ENCODE data around the gene RPTOR.

The RPTOR gene

DNA sequence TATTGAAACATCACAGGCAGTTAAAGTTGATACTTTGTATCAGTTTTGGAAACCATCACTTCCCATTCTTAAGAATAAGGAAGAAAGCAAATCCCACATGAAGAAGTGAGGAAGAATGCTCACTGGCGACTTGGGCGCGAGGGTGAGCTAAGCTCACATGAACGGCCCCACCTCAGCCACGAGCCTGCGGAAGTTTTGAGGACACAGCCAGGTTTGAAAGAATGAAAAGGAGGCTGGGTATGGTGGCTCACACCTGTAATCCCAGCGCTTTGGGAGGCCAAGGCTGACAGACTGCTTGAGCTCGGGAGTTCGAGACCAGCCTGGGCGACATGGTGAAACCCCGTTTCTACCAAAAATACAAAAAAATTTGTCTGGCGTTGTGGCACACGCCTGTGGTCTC, 336.7 kb downstream of the RPTOR start:
- Histone ChIP-seq H2BK5ac (ENCODE audit: low read length) (no peak overlapping the region), H3K4ac (ENCODE audit: low read depth, low read length) (no peak overlapping the region), H2AK5ac (ENCODE audit: low read length) (no peak overlapping the region), H3K27me3 (ENCODE audit: insufficient read depth, low read length, poor library complexity) (no peaks in the 10 kb centered on the region), H3K18ac (ENCODE audit: low read length) (no peak overlapping the region), H3K56ac (ENCODE audit: low read length) (no peak overlapping the region), H2BK120ac (ENCODE audit: low read depth, low read length) (no peak overlapping the region), H3K9ac (ENCODE audit: low read length) (no peak overlapping the region), H4K5ac (ENCODE audit: low read length) (no peak overlapping the region), H3K79me2 (ENCODE audit: control insufficient read depth, insufficient read depth, low read length) (no peaks in the 10 kb centered on the region), H3K4me2 (ENCODE audit: low read length) (no peak overlapping the region), H3K27ac (ENCODE audit: low read depth, low read length) (no peak overlapping the region), H3K79me1 (ENCODE audit: low read length) (no peaks in the 10 kb centered on the region), H3K23ac (ENCODE audit: low read length) (no peak overlapping the region), H3K4me3 (ENCODE audit: low read length) (no peak overlapping the region), H4K8ac (ENCODE audit: low read depth, low read length) (no peak overlapping the region), H2BK15ac (replicated peaks; ENCODE audit: low read depth) (no peak overlapping the region), H3K36me3 (ENCODE audit: control insufficient read depth, insufficient read depth, low read length) (no peaks in the 10 kb centered on the region), H3K4me1 (ENCODE audit: control insufficient read depth, low read depth, low read length) (no peaks in the 10 kb centered on the region)
- no peak for DNase-seq
- WGBS (ENCODE audit: extremely low coverage, insufficient coverage, low lambda C conversion rate), result no CpG with 5 or more reads among the region's 13 CpGs

DNA sequence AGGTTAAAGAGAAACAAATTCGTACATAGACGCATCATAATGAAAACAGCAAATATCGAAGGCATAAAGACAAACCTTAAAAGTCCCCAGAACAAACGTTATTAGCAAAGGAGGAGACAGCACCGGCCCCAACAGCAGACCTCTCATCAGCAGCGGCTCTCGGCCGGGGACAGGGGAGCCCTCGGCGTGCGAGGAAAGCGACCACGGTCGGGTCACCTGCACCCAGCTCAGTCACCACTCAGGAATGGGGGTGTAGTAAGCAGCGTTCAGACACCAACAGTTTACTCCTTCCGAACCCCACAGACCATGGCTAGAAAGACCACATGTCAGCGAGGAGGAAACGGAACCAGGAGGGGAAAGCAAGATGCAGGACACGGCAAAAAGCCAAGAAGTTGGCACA, 337.7 kb downstream of the RPTOR start:
- no CpG with 5 or more reads among the region's 19 CpGs for WGBS (ENCODE audit: extremely low coverage, insufficient coverage, low lambda C conversion rate)
- H2BK5ac ChIP-seq (ENCODE audit: low read length), result no peak overlapping the region
- H3K36me3 ChIP-seq (ENCODE audit: control insufficient read depth, insufficient read depth, low read length), result no peaks in the 10 kb centered on the region

DNA sequence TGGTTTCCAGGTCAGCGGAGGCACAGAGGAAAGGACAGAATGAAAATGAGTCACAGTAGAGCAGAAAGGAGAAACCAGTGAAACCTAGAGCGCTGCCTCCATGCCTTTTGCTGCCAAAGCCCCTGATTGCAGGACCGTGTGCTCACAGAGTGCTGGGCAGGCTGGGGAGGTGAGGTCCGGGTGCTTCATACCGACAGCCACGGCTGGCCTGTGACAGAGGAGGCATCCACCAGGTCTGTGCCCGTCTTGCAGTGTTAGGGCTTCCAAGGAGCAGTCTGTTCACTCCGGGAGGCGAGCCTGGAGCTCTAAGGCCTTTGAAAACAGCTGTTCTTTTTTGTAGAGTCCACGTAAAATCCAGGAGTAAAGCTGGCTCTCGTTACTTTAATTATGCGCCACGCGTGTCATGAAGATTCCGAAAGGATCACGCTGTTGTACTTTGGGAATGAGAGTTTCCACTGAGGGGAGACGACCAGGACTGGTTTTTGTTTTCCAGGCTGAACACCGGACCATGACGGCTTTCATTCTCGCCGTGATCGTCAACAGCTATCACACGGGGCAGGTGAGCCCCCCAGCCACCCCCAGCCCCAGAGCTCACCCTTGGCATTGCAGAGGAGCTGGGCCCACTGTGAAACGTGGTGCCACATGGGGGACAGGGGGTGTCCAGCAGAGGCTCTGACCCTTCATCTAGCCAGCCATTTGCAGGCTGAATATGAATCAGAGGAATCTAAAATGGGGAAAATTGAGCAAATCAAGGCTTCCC, 338.5 kb downstream of the RPTOR start:
- Histone ChIP-seq H3K27me3 (ENCODE audit: insufficient read depth, low read length, poor library complexity) (no peaks in the 10 kb centered on the region), H2BK5ac (ENCODE audit: low read length) (no peak overlapping the region), H3K27ac (ENCODE audit: low read depth, low read length) (no peak overlapping the region), H3K23ac (ENCODE audit: low read length) (no peak overlapping the region), H3K79me2 (ENCODE audit: control insufficient read depth, insufficient read depth, low read length) (no peaks in the 10 kb centered on the region), H3K36me3 (ENCODE audit: control insufficient read depth, insufficient read depth, low read length) (no peaks in the 10 kb centered on the region), H3K9ac (ENCODE audit: low read length) (no peak overlapping the region), H2BK15ac (replicated peaks; ENCODE audit: low read depth) (no peak overlapping the region), H3K18ac (ENCODE audit: low read length) (no peak overlapping the region), H2BK120ac (ENCODE audit: low read depth, low read length) (no peak overlapping the region), H3K4me2 (ENCODE audit: low read length) (no peak overlapping the region), H4K5ac (ENCODE audit: low read length) (no peak overlapping the region), H3K79me1 (ENCODE audit: low read length) (no peaks in the 10 kb centered on the region), H2AK5ac (ENCODE audit: low read length) (no peak overlapping the region), H3K4me1 (ENCODE audit: control insufficient read depth, low read depth, low read length) (no peaks in the 10 kb centered on the region), H3K4me3 (ENCODE audit: low read length) (no peak overlapping the region), H3K4ac (ENCODE audit: low read depth, low read length) (no peak overlapping the region), H3K56ac (ENCODE audit: low read length) (no peak overlapping the region), H4K8ac (ENCODE audit: low read depth, low read length) (no peak overlapping the region)
- WGBS (ENCODE audit: extremely low coverage, insufficient coverage, low lambda C conversion rate), result no CpG with 5 or more reads among the region's 24 CpGs
- no peak for DNase-seq

More for the DNA sequence above, 337.7 kb downstream of the RPTOR start:
- H3K18ac ChIP-seq (ENCODE audit: low read length), result no peak overlapping the region
- no peak overlapping the region for H3K23ac ChIP-seq (ENCODE audit: low read length)
- no peak overlapping the region for H3K4me3 ChIP-seq (ENCODE audit: low read length)
- H3K79me2 ChIP-seq (ENCODE audit: control insufficient read depth, insufficient read depth, low read length), result no peaks in the 10 kb centered on the region
- no peak overlapping the region for H3K27ac ChIP-seq (ENCODE audit: low read depth, low read length)
- no peaks in the 10 kb centered on the region for H3K27me3 ChIP-seq (ENCODE audit: insufficient read depth, low read length, poor library complexity)
- H2BK15ac ChIP-seq (replicated peaks; ENCODE audit: low read depth), result no peak overlapping the region
- H3K4ac ChIP-seq (ENCODE audit: low read depth, low read length), result no peak overlapping the region
- no peak overlapping the region for H4K8ac ChIP-seq (ENCODE audit: low read depth, low read length)
- no peaks in the 10 kb centered on the region for H3K79me1 ChIP-seq (ENCODE audit: low read length)
- H2AK5ac ChIP-seq (ENCODE audit: low read length), result no peak overlapping the region
- H3K9ac ChIP-seq (ENCODE audit: low read length), result no peak overlapping the region
- H2BK120ac ChIP-seq (ENCODE audit: low read depth, low read length), result no peak overlapping the region
- H4K5ac ChIP-seq (ENCODE audit: low read length), result no peak overlapping the region
- H3K4me2 ChIP-seq (ENCODE audit: low read length), result no peak overlapping the region
- DNase-seq, result no peak
- no peaks in the 10 kb centered on the region for H3K4me1 ChIP-seq (ENCODE audit: control insufficient read depth, low read depth, low read length)
- H3K56ac ChIP-seq (ENCODE audit: low read length), result no peak overlapping the region

DNA sequence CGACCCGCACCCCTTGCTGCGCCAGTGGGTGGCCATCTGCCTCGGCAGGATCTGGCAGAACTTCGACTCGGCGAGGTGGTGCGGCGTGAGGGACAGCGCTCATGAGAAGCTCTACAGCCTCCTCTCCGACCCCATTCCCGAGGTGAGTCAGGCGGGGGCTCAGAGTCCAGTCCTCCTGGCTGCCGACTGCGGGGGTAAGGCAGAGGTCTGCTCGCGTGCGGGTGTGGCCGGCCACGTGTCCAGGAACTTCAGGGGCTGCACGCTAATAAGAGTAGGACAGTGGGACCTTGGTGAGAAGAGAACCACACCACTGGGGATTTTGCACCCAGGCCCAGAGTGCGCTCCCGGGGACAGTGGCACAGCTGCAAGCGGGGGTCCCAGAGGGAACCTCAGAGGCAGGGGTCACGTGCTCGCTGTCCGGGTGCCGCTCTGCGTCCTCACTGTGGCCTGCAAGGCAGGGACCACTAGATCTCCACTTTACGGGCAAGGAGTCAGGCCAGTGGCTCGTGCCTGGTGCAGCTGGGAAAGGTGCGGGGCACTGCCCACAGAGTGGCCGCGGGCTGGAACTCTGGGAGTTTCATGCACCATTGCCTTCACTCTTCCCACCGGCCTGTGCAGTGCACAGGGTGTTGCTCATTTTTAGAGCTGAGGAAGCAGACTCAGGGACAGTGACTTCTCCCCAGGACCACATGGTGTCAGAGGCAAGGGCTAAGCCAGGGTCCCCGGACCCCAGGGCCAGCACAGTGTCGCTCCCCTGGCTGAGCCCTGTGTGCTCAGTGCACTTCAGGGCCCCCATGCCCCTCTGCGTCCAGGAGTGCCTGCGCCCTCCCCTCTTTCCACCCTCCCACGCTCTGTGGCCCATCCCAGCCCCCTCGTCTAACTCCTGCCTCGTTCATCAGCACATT, 339.4 kb downstream of the RPTOR start:
- Histone ChIP-seq H4K5ac (ENCODE audit: low read length) (no peak overlapping the region), H3K79me1 (ENCODE audit: low read length) (no peaks in the 10 kb centered on the region), H3K9ac (ENCODE audit: low read length) (no peak overlapping the region), H3K4me1 (ENCODE audit: control insufficient read depth, low read depth, low read length) (no peaks in the 10 kb centered on the region), H3K27ac (ENCODE audit: low read depth, low read length) (no peak overlapping the region), H3K4ac (ENCODE audit: low read depth, low read length) (no peak overlapping the region), H3K27me3 (ENCODE audit: insufficient read depth, low read length, poor library complexity) (no peaks in the 10 kb centered on the region), H3K79me2 (ENCODE audit: control insufficient read depth, insufficient read depth, low read length) (no peaks in the 10 kb centered on the region), H3K23ac (ENCODE audit: low read length) (no peak overlapping the region), H3K4me2 (ENCODE audit: low read length) (no peak overlapping the region), H2AK5ac (ENCODE audit: low read length) (no peak overlapping the region), H3K56ac (ENCODE audit: low read length) (no peak overlapping the region), H3K4me3 (ENCODE audit: low read length) (no peak overlapping the region), H3K36me3 (ENCODE audit: control insufficient read depth, insufficient read depth, low read length) (no peaks in the 10 kb centered on the region), H4K8ac (ENCODE audit: low read depth, low read length) (no peak overlapping the region), H2BK120ac (ENCODE audit: low read depth, low read length) (no peak overlapping the region), H2BK5ac (ENCODE audit: low read length) (no peak overlapping the region), H2BK15ac (replicated peaks; ENCODE audit: low read depth) (no peak overlapping the region), H3K18ac (ENCODE audit: low read length) (no peak overlapping the region)
- WGBS (ENCODE audit: extremely low coverage, insufficient coverage, low lambda C conversion rate), result no CpG with 5 or more reads among the region's 42 CpGs
- no peak for DNase-seq

DNA sequence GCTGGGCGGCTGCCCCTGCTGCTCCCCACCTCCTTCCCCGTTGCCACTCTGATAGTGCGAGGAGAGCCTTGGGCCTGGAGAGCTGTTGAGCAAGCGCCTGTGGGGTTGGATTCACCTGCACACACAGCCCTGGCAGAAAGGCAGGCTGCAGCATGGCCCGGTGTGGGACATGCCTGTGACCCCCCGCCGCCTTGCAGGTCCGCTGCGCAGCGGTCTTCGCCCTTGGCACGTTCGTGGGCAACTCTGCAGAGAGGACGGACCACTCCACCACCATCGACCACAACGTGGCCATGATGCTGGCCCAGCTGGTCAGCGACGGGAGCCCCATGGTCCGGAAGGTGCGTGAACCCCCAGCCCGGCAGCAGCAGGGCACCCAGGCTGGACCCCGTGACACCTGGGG, 340.2 kb downstream of the RPTOR start:
- no peak for DNase-seq
- no peak overlapping the region for H3K4me2 ChIP-seq (ENCODE audit: low read length)
- no peaks in the 10 kb centered on the region for H3K79me2 ChIP-seq (ENCODE audit: control insufficient read depth, insufficient read depth, low read length)
- no peak overlapping the region for H2BK120ac ChIP-seq (ENCODE audit: low read depth, low read length)
- H4K5ac ChIP-seq (ENCODE audit: low read length), result no peak overlapping the region
- no peak overlapping the region for H2BK15ac ChIP-seq (replicated peaks; ENCODE audit: low read depth)
- H3K4ac ChIP-seq (ENCODE audit: low read depth, low read length), result no peak overlapping the region
- no peak overlapping the region for H2AK5ac ChIP-seq (ENCODE audit: low read length)
- H3K27ac ChIP-seq (ENCODE audit: low read depth, low read length), result no peak overlapping the region
- H3K9ac ChIP-seq (ENCODE audit: low read length), result no peak overlapping the region
- H3K27me3 ChIP-seq (ENCODE audit: insufficient read depth, low read length, poor library complexity), result no peaks in the 10 kb centered on the region
- no CpG with 5 or more reads among the region's 22 CpGs for WGBS (ENCODE audit: extremely low coverage, insufficient coverage, low lambda C conversion rate)
- no peaks in the 10 kb centered on the region for H3K4me1 ChIP-seq (ENCODE audit: control insufficient read depth, low read depth, low read length)
- no peak overlapping the region for H3K4me3 ChIP-seq (ENCODE audit: low read length)
- no peak overlapping the region for H4K8ac ChIP-seq (ENCODE audit: low read depth, low read length)
- no peaks in the 10 kb centered on the region for H3K79me1 ChIP-seq (ENCODE audit: low read length)
- H3K56ac ChIP-seq (ENCODE audit: low read length), result no peak overlapping the region
- H3K18ac ChIP-seq (ENCODE audit: low read length), result no peak overlapping the region
- H3K23ac ChIP-seq (ENCODE audit: low read length), result no peak overlapping the region
- no peaks in the 10 kb centered on the region for H3K36me3 ChIP-seq (ENCODE audit: control insufficient read depth, insufficient read depth, low read length)
- no peak overlapping the region for H2BK5ac ChIP-seq (ENCODE audit: low read length)

Data from mesendoderm (in vitro differentiated cells).